HUDEP-2 (cell line): ENCODE results near the gene SUV39H2.
"Not testable (repeated sequence)": the region's sequence is repeated elsewhere in the genome, so short reads cannot be mapped to it uniquely, and the experiment has no call there.

Experiments
- DNase-seq, 76 experiments: peaks; one replicate each; lab custom pipeline; 2025; ENCODE audit not compliant: unreplicated experiment in 76 of 76; lab: John Stamatoyannopoulos, UW

The SUV39H2 gene

DNA sequence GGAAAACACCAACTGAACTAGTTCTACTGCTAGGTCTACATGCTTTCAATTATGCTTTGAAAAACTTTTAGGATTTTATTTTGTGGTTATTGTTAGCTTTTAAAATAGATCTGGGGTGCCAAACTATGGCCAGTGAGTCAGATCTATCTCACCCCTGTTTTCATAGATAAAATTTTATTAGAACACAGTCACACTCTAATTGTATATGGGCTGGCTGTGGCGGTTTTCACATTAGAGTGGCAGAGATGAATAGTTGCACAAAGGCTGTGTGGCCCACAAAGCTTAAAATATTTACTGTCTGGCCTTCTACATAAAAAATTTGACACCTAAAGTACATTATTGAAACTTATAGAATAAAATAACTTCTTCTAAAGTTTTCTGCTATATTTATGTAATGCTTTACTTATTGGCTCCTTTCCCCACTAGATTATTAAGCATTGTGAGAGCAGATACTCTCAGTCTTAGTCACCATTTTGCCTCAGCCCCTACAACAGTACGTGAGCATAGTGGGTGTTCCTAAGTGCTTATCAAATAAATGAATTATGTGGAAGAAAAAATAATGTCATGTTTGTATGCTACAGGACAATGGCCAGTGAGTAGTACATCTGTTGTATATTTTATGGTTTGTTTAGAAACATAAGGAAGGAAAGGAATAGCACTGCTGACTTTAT, 5.4 kb upstream of the SUV39H2 start:
- DNase-seq: peak in 5 of 76 experiments; percentile 3 to 23 (median 13)

- no peak for DNase-seq
Measured at GRCh38 chr10:14875941-14876340, 2.7 kb upstream of the SUV39H2 start.

GRCh38 chr10:14876764-14877163, 1.9 kb upstream of the SUV39H2 start:
- DNase-seq: no peak

DNA sequence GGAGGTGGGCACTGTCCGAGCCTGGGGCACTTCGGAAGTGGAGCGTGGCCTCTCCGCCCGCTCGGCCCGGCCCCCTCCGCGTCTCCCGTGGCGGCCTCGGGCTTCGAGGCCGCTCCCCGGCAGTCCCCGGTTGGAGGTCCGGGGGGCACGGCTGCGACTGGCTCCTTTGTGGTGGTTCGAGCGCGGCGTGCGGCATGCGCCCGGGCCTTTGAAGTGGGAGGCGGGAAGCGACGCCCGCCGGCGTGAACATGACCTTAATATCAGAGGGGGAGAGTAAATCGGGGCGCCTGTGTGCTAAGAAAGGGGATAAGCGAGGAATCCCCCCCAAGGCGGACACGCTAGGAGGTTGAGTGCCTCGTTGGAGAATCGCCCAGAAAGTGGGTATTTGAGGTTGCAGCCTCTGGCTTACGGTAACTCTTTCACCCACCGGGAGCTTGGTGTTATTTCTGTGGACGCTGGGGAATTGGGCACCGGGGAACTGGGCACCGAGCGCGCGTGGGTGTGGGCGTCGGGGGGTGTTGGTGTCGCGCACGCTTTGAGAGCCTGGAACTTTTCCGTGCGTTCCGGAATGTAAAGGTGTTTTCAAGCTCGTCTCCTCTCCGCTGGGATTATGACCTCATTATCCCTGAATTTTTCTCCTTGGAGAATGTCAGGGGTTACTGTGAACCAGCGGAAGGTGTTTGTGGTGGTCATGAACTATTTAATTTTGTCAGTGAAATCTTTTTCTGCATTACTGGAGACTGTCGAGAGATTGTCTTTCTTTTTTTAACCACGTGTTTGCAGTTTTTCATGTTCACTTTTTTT, 660 bp downstream of the SUV39H2 start:
- DNase-seq: peak in 11 of 76 experiments; percentile 10 to 44 (median 30)

- DNase-seq: no peak
Measured at GRCh38 chr10:14879928-14880193, 1.2 kb downstream of the SUV39H2 start.

GRCh38 chr10:14880229-14880628, 1.6 kb downstream of the SUV39H2 start:
- peak in 1 of 76 experiments; percentile 9 for DNase-seq

DNA sequence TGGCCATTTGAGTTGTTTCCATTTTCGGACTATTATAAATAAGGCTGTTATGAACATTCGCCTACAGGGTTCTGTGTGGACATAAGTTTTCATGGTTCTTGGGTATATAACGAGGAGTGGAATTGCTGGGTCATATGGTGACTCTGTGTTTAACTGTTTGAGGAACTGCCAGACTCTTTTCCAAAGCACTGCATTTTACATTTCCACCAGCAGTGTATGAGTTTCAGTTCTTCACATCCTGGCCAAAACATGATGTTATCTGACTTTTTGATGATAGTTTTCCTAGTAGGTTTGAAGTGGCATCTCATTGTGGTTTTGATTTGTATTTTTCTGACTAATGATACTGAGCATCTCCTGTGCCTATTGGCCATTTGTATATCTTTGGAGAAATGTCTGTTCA, 5.4 kb downstream of the SUV39H2 start:
- peak in 3 of 76 experiments; percentile 7 to 11 (median 8) for DNase-seq

- peak in 8 of 76 experiments; percentile 5 to 60 (median 24) for DNase-seq
Measured at GRCh38 chr10:14889318-14889717, 10.7 kb downstream of the SUV39H2 start.

GRCh38 chr10:14891151-14891550, 12.5 kb downstream of the SUV39H2 start:
- no peak for DNase-seq

DNA sequence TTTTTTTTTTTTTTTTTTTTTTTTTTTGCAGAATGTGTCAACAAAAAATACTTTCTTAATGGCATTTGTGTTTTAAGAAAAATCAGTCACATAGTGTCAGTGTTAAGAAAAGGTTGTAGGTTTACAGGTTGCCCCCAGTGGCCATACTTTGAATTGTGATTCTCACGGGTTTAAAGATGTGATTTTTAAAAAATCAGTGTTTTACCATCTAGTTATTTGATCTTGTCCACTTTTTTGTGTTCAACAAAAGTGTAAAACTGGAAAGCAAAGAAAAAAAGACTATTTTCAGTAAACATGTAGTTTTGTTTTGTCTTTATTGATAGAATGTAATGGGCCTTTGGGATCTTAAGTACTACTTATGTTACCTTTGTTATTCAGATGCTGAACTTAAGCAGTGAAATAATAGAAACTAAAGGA, 25.7 kb downstream of the SUV39H2 start:
- DNase-seq: peak in 12 of 76 experiments; percentile 0 to 29 (median 11)

DNA sequence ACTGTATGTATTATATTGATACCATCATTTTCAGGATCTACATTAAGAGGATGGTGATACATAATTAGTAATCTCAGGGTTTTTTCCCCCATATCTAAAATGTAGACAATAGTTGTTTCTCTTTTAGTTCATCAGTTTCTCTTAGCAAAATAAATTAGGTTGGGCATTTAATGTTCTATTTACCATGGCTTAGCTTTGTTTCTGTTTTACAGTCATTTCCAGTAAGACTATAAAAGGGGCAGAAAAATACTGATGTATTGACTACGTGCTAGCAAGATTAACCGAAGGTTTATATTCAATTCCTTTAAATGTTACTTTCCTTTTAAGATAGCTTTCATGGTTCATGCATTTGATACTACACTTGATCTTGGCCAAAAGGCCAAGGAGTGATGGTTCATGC, 26.2 kb downstream of the SUV39H2 start:
- DNase-seq: no peak

GRCh38 chr10:14905890-14906289, 27.2 kb downstream of the SUV39H2 start:
- no peak for DNase-seq

GRCh38 chr10:14906765-14907164, 28.1 kb downstream of the SUV39H2 start:
- DNase-seq: no peak

DNA sequence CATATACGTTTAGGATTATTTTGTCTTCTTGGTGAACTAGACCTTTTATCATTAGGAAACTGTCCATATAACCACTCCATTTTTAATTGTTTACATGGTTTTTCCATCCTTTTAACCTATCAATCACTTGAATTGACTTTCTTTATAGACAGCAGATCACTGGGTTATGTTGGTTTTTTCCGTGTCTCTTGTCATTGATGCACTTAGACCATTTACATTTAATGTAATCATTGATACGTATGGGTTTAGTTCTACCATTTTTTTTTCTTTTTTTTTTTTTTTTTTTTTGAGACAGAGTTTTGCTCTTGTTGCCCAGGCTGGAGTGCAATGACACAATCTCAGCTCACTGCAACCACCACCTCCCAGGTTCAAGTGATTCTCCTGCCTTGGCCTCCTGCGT, 28.9 kb downstream of the SUV39H2 start:
- not testable (repeated sequence) for DNase-seq

DNA sequence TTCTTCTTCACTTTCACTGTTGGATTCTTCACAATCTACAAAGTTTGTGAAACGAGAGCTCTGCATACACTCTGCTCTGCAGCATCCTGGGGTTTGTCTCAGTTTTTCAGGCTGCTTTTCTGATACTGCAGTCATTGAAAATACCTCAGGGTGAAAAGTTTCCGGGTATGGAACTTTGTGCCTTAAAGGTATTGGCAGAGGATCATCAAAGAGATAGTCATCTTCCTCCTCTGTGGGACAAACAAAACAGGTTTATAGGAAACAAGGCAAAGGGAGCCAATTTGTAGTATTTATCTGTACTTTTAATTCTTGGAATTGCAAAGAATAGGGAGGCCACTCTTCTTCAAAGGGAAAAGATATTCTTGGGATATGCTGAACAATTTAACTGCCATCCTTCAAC, 30.4 kb downstream of the SUV39H2 start:
- DNase-seq: no peak

DNA sequence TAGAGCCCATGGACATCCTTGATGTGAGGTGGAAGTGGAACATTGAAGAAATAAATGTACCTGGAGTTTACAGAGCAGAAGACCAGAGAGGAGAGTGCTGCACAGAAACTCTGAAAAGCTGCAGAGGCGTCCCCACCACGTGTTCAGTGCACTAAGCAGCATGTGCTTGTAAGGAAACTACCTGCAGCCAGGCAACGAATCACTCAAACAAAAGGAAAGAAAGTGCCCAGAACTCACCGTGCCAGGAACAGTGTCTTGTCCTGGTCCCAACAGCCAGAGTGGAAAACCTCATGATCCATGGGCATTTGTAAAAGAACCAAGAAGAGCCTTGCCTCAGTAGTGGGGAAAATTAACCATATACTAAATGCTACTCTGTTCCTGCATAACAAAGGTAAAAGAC, 32.3 kb downstream of the SUV39H2 start:
- no peak for DNase-seq

- DNase-seq: no peak
Measured at GRCh38 chr10:14911801-14912200, 33.1 kb downstream of the SUV39H2 start.

- DNase-seq: no peak
Measured at GRCh38 chr10:14916600-14916999, 37.9 kb downstream of the SUV39H2 start.

- no peak for DNase-seq
Measured at GRCh38 chr10:14917827-14918226, 39.2 kb downstream of the SUV39H2 start.

GRCh38 chr10:14918964-14919363, 40.3 kb downstream of the SUV39H2 start:
- no peak for DNase-seq

- DNase-seq: no peak
Measured at GRCh38 chr10:14924013-14924412, 45.3 kb downstream of the SUV39H2 start.

DNA sequence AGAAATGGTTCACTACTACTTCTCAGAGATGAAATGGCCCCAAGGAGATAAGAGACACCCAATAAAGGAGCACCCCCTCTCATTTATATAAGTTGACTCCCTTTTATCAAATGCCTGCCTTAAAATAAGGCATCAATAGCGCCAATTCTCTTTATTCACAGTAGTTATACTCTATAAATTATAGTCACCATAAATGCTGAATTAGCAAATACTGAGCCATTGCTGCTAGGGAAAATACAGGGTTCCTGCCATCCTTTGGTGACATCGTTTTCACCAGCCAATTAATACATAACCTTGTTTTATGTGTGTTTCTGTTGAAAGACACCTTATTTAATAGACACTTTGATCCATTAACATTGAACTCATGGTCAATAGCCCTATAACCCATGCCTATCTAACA, 46.6 kb downstream of the SUV39H2 start:
- no peak for DNase-seq
